ENCODE measurements around the gene PRKAG3.
A peak's percentile ranks its signal among the peaks of the same experiment; 100 is the strongest.
"Not testable (repeated sequence)": the region's sequence is repeated elsewhere in the genome, so short reads cannot be mapped to it uniquely, and the experiment has no call there.

PRKAG3 gene

GRCh38 chr2:218861645-218862318 lies 30.2 kb upstream of the PRKAG3 start:
- DNase-seq: no peak

DNA sequence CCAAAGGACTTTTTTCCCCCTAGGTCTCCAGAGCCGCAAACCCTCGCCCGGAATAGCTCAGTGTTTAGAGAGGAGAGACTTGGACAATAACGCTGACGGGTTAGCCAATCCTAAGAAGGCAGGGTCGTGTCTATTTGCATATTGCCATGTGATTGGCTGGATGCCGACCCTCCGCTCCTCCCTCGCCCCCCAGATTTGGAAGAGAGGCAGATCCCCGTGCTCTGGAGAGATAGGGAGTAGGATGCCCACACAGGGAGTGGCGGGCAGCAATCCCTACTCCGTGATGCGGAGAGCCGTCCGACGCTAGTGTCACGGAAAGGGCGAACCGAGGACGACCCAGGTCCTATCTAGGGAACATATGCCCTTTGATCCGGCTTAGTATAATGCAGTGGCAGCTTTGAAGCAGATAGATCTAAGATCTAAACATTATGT lies 29.4 kb upstream of the PRKAG3 start:
- DNase-seq: no peak

DNA sequence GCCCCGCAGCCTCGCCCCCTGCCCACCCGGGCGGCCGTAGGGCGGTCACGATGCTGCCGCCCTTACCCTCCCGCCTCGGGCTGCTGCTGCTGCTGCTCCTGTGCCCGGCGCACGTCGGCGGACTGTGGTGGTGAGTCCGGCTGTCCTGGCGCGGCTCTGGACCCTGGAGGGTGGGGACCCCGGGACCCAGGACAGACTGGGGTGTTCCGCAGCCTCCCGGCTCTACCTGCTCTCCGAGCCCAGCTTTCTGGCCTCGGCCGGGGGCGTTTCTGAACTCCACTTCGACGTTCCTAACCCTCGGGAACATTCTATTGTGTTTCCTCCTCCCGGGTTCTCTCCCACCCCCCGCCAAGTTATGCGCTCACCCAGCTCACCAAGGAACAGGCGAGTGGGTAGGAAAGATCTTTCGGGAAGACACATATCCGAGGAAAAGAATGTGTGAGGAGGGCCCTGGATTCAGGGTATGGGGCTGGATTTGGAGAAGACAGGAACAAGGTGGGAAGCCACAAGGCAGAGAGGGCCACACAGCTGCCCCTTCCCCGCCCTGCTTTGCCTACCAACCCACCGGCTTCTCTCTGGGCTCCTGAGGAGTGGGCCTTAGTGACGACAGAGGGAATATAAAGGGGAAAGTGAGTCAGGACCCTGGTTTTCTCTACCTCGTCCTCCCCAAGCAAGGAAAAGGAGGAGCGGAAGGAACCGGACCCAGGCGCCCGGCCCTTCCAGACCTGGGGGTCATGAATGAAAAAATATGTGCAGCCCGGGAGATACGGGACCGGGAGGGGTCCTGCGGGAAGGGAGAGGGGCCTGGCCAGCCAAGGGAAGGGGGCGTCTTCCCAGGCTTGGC lies 28.6 kb upstream of the PRKAG3 start:
- no peak for DNase-seq

- DNase-seq: no peak
Observed at GRCh38 chr2:218859556-218859987, 28.0 kb upstream of the PRKAG3 start, which contains the start of gene WNT6. Gene WNT6, plus strand, starts transcription at chr2:218859805. Its CDS starts 233 bp downstream, at chr2:218860038.

- DNase-seq: no peak
Observed at GRCh38 chr2:218858671-218859555, 27.3 kb upstream of the PRKAG3 start.

DNA sequence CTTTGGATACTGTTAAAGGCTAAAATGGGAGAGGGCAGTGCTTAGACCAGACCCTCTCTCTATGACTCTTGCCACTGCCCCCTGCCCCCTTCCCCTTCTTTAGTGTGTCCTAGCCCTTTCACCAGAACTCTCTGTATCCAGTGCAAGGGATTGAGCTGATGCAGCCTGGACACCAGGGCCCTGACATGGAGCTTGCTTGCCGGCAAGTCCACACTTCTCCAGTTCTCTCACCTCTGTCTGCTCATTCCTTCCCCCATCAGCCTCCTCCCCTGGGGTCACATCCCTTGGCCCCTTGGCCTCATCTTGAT lies 26.5 kb upstream of the PRKAG3 start:
- no peak for DNase-seq

DNA sequence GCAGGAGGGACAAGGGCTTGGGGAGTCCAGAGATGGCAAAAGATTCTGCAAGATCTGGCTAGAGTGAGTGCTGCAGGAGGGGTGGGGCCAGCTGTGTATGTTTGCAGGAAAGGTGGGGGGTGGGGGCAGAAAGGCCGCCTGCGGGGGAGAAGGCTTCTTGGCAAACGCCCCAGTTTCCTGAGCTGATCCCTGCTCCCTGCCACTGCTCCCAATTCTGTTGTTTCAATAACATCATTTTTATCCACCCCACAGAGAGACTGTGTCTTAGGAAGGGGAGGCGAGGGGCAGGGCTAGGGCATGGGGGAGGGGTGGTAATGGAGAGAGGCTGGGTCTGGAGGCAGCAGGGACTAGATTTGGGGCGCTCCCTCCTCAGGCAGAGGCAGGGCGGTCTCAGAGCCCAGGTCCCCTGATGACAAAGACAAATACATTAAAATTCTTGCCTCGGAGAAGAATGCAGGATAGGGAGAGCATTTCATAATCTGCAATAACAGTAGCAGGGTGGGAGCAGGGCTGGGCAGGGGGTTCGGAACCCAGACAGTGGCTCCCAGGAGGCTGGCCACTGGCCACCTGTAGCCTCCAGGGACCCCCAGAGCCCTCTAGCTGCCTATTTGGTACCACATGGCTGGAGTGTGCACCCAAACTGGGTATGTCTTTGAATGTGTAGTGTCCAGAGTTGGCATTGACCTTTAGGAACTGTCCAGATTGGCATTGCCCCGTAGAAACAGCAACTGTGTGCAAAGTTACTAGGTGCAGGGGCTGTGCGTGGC lies 26.0 kb upstream of the PRKAG3 start:
- no peak for DNase-seq

- DNase-seq: no peak
Observed at GRCh38 chr2:218856896-218857243, 25.3 kb upstream of the PRKAG3 start.

- no peak for DNase-seq
Observed at GRCh38 chr2:218856167-218856895, 24.7 kb upstream of the PRKAG3 start.

DNA sequence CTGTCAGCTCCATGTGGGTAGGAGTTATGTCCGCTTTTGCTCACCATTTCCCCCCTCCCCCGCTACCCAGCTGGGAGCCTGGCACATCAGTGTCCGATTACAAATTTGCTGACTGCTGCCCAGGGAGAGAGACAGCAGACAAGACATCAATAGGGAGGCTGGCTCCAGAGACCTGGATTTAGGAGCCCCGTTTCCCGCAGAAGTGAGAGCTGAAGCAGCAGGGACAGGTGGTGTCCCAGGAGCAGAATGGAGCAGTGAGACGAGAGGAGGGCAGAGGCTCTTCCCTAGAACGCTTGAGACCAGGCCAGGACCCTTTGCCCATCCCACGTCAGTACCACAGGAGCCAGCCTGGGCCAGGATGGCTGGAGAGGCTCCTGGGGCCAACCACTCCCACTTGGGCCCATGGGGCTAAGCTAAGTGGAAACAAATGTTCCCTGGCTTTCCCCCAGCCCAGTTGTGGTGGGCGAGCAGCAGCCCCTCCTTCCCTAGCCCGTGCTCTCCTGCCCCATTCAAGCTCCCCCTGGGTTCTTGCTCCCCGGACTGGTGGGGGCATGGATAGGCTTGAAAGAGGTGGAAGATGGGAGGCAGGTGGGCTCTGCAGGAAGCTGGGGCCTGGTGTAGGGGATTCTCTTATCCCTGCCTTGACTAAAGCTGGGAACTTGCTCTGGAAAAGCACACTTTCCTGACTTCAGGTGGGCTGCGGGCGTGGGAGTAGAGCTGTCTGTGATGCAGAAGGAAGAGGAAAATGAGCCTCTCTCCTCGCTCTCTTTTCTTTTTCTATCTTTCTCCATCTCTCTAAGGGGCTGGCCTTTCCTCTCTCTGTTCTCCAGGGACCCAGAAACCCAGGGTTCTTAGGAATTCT lies 23.9 kb upstream of the PRKAG3 start:
- DNase-seq: no peak

- no peak for DNase-seq
Observed at GRCh38 chr2:218854860-218855259, 23.3 kb upstream of the PRKAG3 start.

DNA sequence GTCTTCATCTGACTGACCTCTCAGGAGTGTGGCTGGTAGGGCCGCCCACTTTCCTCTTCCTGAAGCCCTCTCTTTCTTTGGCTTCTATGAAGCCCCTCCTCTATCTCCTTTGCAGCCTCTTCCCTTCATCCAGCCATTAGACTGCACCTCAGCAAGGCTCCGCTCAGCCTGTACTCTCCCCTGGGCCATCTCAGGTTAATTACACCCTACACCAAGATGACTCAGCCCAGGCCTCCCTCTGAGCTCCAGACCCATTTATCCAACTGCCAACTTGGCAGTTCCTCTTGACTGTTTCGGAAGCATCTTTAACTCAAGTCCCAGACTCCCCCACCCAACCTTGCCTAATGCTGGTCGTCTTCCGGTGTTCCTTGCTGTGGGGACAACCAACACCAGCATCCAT lies 22.2 kb upstream of the PRKAG3 start:
- DNase-seq: no peak

GRCh38 chr2:218852911-218853667 lies 21.5 kb upstream of the PRKAG3 start:
- peak; percentile 61 for DNase-seq

GRCh38 chr2:218851286-218851685 lies 19.7 kb upstream of the PRKAG3 start:
- no peak for DNase-seq

- no peak for DNase-seq
Observed at GRCh38 chr2:218850796-218851195, 19.2 kb upstream of the PRKAG3 start.

DNA sequence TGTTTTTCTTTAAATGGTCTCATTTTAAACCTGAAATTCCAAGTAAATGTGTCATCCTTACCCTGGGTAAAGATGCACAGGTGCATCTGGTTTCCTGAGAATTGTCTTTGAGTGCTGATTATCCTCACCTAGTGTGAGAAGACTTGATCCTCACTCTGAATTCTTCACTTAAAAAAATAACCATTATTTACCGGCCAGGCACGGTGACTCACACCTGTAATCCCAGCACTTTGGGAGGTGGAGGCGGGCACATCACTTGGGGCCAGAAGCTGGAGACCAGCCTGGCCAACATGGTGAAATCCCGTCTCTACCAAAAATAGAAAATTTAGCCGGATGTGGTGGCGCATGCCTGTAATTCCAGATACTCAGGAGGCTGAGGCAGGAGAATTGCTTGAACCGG lies 18.1 kb upstream of the PRKAG3 start:
- no peak for DNase-seq

DNA sequence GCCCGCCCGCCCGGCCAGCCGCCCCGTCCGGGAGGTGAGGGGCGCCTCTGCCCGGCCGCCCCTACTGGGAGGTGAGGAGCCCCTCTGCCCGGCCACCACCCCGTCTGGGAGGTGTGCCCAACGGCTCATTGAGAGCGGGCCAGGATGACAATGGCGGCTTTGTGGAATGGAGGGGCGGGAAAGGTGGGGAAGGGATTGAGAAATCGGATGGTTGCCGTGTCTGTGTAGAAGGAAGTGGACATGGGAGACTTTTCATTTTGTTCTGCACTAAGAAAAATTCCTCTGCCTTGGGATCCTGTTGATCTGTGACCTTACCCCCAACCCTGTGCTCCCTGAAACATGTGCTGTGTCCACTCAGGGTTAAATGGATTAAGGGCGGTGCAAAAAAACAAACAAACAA lies 15.4 kb upstream of the PRKAG3 start:
- DNase-seq: not testable (repeated sequence)

- not testable (repeated sequence) for DNase-seq
Observed at GRCh38 chr2:218844334-218844733, 12.7 kb upstream of the PRKAG3 start.

- no peak for DNase-seq
Observed at GRCh38 chr2:218839888-218840287, 8.3 kb upstream of the PRKAG3 start.

- no peak for DNase-seq
Observed at GRCh38 chr2:218839430-218839829, 7.8 kb upstream of the PRKAG3 start.

Data from activated CD4-positive, alpha-beta T cell treated with anti-CD3 and anti-CD28 coated beads, Interleukin-10, Interleukin-2, amounts not matched to agents 100 ng/mL and 50 ng/mL, durations not matched to agents 16 hours and 8 hours (primary cell).